K562 (cell line): Measurements from ENCODE around the gene TAPBPL. TPM values are rescaled to one million over a fixed set of nuclear protein-coding genes. Genes with fewer than 3 reads are reported as not detected.

Experiments
- BRCA1 ChIP-seq, 2 experiments: fragments of 450-650 bp in 1 of 2; sonication (generic) in 1 of 2; formaldehyde crosslinking in 1 of 2; IDR thresholded peaks; 2 replicates each; pipeline versions ENCODE4 v1.5.0 to v1.6.1; 2017 to 2020; ENCODE audit warnings: mild to moderate bottlenecking in 1 of 2, missing genetic modification reagents in 1 of 2
- CEBPB ChIP-seq: fragments of 450-650 bp; IDR thresholded peaks from 2 replicates; pipeline ENCODE4 v1.6.1; 2016; ENCODE audit warnings: missing genetic modification characterization, missing compliant biosample characterization
- CHD7 ChIP-seq: fragments of 200-600 bp; sonication (generic); IDR thresholded peaks from one replicate; pipeline ENCODE4 v1.6.1; 2012; ENCODE audit warnings: mild to moderate bottlenecking, low read depth, low read length, inconsistent platforms
- NR2C1 ChIP-seq, 2 experiments: fragments of 450-650 bp; IDR thresholded peaks; 2 replicates each; pipeline ENCODE4 v1.6.1; 2017; ENCODE audit warnings: mild to moderate bottlenecking in 2 of 2, antibody characterized with exemption in 1 of 2, inconsistent platforms in 1 of 2, missing compliant biosample characterization in 1 of 2, missing genetic modification characterization in 1 of 2
- OTX1 ChIP-seq: fragments of 450-650 bp; formaldehyde crosslinking; IDR thresholded peaks from 2 replicates; pipeline ENCODE4 v1.4.0; 2022; ENCODE audit warnings: mild to moderate bottlenecking
- ZBTB1 ChIP-seq: sonication (generic); formaldehyde crosslinking; IDR thresholded peaks from 2 replicates; pipeline ENCODE4 v1.8.1; 2023; ENCODE audit warnings: missing genetic modification reagents, low read depth, mild to moderate bottlenecking, borderline replicate concordance
- ZFPM2 ChIP-seq: fragments of 250-450 bp; sonication (Bioruptor Pico); IDR thresholded peaks from 2 replicates; pipeline ENCODE4 v1.5.1; 2022; ENCODE audit warnings: mild to moderate bottlenecking
- ZNF3 ChIP-seq: fragments of 250-450 bp; sonication (Bioruptor Pico); IDR thresholded peaks from 2 replicates; pipeline ENCODE4 v1.5.0; 2021; ENCODE audit warnings: mild to moderate bottlenecking, moderate library complexity
- polyA plus RNA-seq, 8 experiments: library from polyadenylated mRNA; depleted of rRNA in 4 of 8; stranded (reverse) in 5 of 8; unstranded in 3 of 8; fragments of >200 nt; fragmentation: Nextera tagmentation in 2 of 8; fragmentation: Illumina TruSeq in 1 of 8; extraction: Ambion mirVana in 2 of 8; extraction: Trizol in 1 of 8; gene quantifications; 2 replicates each; pipeline versions ENCODE4 v1.2.1 to v1.2.3, GENCODE V29; 2011 to 2014; ENCODE audit warnings: inconsistent platforms in 1 of 8, missing spikeins in 1 of 8
- total RNA-seq, 7 experiments: library from RNA; depleted of rRNA in 6 of 7; stranded (reverse); fragments of >200 nt in 6 of 7; fragmentation: Illumina TruSeq in 2 of 7; extraction: Trizol in 2 of 7; gene quantifications; 2 replicates each; pipeline versions ENCODE4 v1.2.1 to v1.2.3, GENCODE V29; 2011 to 2021; ENCODE audit warnings: low replicate concordance in 1 of 7
- TF ChIP-seq, protein P1 (sequence below): fragments of 450-650 bp; formaldehyde crosslinking; IDR thresholded peaks from 2 replicates; pipeline ENCODE4 v1.4.0; 2022; ENCODE audit warnings: missing genetic modification characterization
- TF ChIP-seq, protein P2 (sequence below): fragments of 450-650 bp; IDR thresholded peaks from 2 replicates; pipeline ENCODE4 v1.6.1; 2014; ENCODE audit warnings: low read depth, mild to moderate bottlenecking, moderate library complexity, borderline replicate concordance

The TAPBPL gene
- total and polyA plus RNA-seq, 9 of the 15 experiments (the other 6 are each of a cell fraction or from before 2014, with no cell fraction given): 0.29 to 1.6 (median 0.45) TPM

- TF ChIP-seq ZBTB1 (CRISPR knock-in tag): no peak
- TF ChIP-seq, protein P1, sequence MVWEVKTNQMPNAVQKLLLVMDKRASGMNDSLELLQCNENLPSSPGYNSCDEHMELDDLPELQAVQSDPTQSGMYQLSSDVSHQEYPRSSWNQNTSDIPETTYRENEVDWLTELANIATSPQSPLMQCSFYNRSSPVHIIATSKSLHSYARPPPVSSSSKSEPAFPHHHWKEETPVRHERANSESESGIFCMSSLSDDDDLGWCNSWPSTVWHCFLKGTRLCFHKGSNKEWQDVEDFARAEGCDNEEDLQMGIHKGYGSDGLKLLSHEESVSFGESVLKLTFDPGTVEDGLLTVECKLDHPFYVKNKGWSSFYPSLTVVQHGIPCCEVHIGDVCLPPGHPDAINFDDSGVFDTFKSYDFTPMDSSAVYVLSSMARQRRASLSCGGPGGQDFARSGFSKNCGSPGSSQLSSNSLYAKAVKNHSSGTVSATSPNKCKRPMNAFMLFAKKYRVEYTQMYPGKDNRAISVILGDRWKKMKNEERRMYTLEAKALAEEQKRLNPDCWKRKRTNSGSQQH (CRISPR knock-in tag): no peak
- TF ChIP-seq CEBPB: peak; percentile 86
- TF ChIP-seq, protein P2, sequence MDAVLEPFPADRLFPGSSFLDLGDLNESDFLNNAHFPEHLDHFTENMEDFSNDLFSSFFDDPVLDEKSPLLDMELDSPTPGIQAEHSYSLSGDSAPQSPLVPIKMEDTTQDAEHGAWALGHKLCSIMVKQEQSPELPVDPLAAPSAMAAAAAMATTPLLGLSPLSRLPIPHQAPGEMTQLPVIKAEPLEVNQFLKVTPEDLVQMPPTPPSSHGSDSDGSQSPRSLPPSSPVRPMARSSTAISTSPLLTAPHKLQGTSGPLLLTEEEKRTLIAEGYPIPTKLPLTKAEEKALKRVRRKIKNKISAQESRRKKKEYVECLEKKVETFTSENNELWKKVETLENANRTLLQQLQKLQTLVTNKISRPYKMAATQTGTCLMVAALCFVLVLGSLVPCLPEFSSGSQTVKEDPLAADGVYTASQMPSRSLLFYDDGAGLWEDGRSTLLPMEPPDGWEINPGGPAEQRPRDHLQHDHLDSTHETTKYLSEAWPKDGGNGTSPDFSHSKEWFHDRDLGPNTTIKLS: no peak
- no peak for TF ChIP-seq ZNF3 (CRISPR knock-in tag)
- TF ChIP-seq NR2C1 (IDR thresholded peaks at IDR 0.05): no peak
- TF ChIP-seq NR2C1 (tag; IDR thresholded peaks at IDR 0.05): no peak
- TF ChIP-seq ZFPM2: no peak
- no peak for TF ChIP-seq BRCA1 (IDR thresholded peaks at IDR 0.05)
- TF ChIP-seq BRCA1 (CRISPR knock-in tag; IDR thresholded peaks at IDR 0.05): no peak
- no peak for TF ChIP-seq CHD7
- TF ChIP-seq OTX1 (CRISPR knock-in tag): no peak
Measured at GRCh38 chr12:6430124-6430989, 21.5 kb upstream of the TAPBPL start (continued).
